Fibroblast of skin of back (primary cell): ENCODE results near the gene CGB1. TPM values are rescaled to one million over a fixed set of nuclear protein-coding genes. Genes with fewer than 3 reads are reported as not detected.
"Not testable (repeated sequence)": the region's sequence is repeated elsewhere in the genome, so short reads cannot be mapped to it uniquely, and the experiment has no call there.

ENCODE experiments used
- DNase-seq: peaks from one replicate; pipeline ENCODE4 v3.0.0-alpha.2; 2013
- polyA plus RNA-seq, 2 experiments: library from polyadenylated mRNA; unstranded; fragments of 120-200 nt; gene quantifications; one replicate each; pipeline ENCODE4 v1.2.1, GENCODE V29; 2013; ENCODE audit not compliant: insufficient read length in 2 of 2

CGB1 gene
- 0.22 TPM for polyA plus RNA-seq (2013, experiment 1 of 2; ENCODE audit: insufficient read length)
- not detected for polyA plus RNA-seq (2013, experiment 2 of 2; ENCODE audit: insufficient read length)

DNA sequence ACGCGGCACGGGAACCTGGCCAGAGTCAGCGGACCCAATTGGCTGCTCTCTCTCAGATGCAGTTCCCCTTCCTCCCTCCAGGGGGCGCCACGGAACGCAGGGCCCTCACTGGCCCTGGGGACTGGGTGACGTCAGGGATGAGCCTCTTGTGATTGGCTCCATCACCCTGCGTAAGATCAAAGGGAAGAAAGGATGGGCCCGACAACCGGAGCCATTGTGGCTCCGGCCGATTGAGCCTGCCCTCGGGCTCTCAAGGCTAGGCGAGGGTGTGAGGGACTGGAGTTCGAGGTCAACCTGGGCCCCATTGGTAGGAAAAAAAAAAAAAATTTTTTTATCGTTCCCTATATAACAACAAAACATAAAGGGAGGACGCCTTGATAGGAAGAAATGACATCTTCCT is at the start of gene CGB1:
Gene CGB1, minus strand, starts transcription at position 81 of the 400 bp plus-strand sequence. CDS start 184 bp downstream, outside the sequence.
- DNase-seq, result not testable (repeated sequence)

GRCh38 chr19:49086296-49086695 is 49.6 kb upstream of the CGB1 start:
- no peak for DNase-seq

GRCh38 chr19:49085868-49086232 is 49.2 kb upstream of the CGB1 start:
- no peak for DNase-seq

DNA sequence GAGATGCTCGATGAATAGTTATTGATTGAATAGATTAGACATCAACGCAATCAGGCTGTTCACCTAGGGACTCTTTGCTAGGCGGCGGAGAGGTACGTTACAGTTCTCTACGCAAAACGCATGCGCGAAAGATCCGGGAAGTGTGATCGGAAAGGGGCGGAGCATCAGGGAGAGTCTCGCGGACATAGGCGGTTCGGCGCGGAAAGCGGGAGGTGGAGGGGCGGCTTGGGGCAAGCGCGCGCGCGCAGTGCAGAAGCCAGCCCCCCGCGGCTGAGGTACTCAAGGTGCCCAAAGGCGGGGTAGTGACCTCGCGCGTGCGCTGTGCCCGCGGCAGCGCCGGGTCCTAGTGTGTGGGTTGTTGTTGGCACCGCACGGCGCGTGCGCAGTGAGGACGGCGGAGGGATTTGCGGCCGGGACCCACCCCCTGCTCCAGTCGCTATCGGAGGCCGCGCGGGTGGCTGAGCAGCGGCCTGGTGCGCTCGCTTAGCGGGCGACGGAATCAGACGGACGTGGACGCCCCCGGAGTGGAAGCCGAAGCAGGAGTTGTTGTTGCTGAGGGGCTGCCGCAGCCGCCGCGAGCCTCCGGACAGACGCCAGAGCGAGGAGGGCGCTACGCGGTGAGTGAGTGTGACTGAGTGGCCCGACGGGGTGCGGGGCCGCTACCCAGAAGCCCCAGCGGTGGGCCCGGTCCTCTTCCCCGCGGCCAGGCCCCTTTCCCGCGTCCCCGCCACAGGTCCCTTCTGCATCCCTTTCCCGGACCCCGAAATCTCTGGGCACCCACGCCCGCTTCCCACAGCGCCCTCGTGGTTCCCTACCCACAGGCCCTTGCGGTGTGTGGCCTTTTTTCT is 48.5 kb upstream of the CGB1 start, which contains the start of gene SNRNP70:
Gene SNRNP70, plus strand, starts transcription at position 432 of the 848 bp plus-strand sequence. CDS start 964 bp downstream, outside the sequence.
- DNase-seq, result peak; percentile 99

GRCh38 chr19:49084206-49085019 is 47.7 kb upstream of the CGB1 start:
- no peak for DNase-seq

GRCh38 chr19:49081273-49081672 is 44.6 kb upstream of the CGB1 start:
- DNase-seq, result no peak

DNA sequence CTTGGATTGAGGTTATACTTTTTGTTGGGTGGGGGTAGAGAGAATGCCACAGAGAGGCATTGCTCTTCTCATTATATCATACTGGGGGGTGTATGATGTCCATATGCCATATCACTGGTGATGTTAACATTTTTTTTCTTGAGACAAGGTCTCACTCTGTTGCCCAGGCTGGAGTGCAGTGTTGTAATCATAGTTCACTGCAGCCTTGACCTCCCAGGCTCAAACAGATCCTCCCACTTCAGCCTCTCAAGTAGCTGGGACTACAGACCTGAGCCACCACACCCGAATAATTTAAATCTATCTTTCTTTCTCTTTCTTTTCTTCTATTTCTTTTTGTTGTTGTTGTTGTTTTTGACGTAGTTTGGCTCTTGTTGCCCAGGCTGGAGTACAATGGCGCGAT is 43.7 kb upstream of the CGB1 start:
- no peak for DNase-seq

DNA sequence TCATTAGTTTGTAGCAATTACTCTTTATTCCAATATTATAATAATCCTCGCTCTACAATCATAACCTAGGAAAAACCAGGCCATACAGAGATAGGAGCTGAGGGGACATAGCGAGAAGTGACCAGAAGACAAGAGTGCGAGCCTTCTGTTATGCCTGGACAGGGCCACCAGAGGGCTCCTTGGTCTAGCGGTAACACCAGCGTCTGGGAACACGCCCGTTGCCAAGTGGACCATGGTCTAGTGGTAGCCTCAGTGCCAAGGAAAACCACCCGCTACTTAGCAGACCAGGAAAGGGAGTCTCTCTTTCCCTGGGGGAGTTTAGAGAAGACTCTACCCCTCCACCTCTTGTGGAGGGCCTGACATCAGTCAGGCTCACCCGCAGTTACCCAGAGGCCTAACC is 38.2 kb upstream of the CGB1 start:
- peak; percentile 55 for DNase-seq

GRCh38 chr19:49073514-49074378 is 37.1 kb upstream of the CGB1 start:
- peak; percentile 44 for DNase-seq

GRCh38 chr19:49071860-49072547 is 35.3 kb upstream of the CGB1 start:
- DNase-seq, result no peak

GRCh38 chr19:49070416-49070815 is 33.7 kb upstream of the CGB1 start:
- DNase-seq, result no peak

GRCh38 chr19:49069026-49069425 is 32.3 kb upstream of the CGB1 start:
- no peak for DNase-seq

DNA sequence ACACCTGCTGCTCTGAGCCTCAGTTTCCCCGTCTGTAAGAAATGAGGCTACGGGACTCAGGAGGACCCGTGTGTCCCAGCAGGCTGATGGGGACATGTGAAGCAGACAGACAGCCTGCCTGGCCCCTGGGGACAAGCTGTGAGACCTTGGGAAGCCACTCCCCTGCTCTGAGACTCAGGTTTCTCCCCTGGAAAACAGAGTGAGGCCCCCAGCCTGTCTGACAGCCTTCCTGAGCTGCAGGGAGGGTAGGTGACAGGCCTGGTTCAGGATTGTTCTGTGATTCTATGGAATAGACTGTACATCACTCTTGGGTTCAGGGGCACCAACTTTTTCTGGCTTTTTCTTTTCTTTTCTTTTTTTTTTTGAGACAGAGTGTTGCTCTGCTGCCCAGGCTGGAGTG is 30.9 kb upstream of the CGB1 start:
- no peak for DNase-seq

- DNase-seq, result no peak
Observed at GRCh38 chr19:49065905-49066512, 29.3 kb upstream of the CGB1 start.

DNA sequence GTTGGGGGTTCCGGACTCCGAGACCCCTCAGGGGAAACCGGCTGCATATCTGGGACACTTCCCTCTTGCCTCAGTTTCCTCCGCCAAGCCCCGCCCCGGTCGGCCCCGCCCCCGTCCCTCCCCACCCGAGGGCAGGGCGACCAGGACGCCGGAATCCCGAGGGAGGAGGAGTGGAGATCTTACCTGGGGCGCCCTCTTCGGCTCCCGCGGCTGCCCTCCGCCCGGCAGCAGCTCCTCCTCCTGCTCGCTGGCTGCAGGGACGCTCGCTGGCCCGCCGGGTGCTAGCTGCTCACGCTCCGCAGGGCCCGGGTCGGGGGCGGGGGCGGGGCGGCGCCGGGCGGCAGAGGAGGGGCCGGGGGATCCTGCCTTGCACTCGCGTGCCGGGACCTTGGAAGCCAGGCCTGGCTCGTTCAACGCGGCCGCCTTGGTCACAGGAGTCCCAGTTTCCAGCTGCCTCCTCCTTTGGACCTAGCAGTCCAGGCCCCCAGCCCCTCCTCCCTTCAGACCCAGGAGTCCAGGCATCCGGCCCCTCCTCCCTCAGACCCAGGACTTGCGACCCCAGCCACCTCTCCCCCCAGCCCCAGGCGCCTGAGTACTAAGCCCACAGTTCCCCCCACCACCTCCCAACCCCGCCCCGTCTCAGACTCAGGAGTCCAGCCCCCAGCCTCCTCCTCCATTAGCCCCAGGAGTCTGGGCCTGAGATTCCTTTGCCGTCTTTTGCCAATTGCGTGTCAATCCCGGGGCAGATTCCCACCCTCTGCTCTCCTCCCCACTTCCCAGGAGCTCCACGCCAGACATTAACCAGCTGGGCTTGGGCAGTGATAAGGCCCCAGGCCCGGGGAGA is 28.3 kb upstream of the CGB1 start, which contains the start of gene NTF4:
Gene NTF4, minus strand, starts transcription at position 51 of the 844 bp plus-strand sequence. CDS start 2,821 bp downstream, outside the sequence.
- no peak for DNase-seq

DNA sequence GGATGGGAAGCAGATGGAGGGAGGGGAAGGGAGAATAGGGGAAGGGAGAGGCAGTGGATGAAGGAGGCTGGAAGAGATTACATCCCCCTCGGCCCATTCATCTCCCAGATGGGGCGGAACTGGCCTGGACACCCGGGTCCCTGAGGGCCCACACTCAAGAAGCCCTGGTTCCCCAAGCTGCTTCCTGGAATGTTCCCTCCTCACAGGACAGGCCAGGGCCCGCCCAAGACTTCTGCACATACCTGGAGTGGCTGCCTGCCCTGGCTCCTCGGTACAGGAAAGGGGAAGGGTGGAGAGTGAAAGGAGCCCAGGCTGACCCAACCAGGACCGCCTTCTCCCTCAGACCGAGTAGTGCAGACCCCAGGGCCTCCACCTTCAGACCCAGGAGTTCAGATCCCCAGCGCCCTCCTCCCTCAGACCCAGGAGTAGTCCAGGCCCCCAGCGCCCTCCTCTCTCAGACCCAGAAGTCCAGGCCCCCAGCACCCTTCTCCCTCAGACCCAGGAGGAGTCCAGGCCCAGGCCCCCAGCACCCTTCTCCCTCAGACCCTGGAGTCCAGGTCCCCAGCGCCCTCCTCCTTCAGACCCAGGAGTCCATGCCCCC is 27.4 kb upstream of the CGB1 start:
- no peak for DNase-seq

GRCh38 chr19:49061445-49061844 is 24.8 kb upstream of the CGB1 start:
- no peak for DNase-seq

GRCh38 chr19:49061000-49061399 is 24.3 kb upstream of the CGB1 start:
- no peak for DNase-seq

DNA sequence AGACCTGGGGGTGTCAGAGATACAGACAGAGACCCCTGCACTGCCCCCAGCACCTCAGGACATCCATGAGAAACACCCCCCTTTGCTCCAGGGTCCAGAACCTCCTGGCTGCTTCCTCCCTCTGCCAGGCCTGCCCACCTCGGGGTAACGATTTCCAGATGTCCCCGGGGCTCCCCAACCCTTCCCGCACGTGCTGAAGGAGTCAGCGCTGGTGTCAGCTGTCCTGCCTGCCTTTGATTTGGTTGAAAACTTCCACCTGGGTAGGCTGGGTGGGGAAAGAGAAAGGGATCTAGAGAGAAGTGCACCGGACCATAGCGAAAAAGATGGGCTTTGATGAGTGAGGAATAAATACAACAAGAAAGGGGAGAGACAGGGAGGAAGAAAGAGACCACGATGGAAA is 22.4 kb upstream of the CGB1 start:
- DNase-seq, result no peak

DNA sequence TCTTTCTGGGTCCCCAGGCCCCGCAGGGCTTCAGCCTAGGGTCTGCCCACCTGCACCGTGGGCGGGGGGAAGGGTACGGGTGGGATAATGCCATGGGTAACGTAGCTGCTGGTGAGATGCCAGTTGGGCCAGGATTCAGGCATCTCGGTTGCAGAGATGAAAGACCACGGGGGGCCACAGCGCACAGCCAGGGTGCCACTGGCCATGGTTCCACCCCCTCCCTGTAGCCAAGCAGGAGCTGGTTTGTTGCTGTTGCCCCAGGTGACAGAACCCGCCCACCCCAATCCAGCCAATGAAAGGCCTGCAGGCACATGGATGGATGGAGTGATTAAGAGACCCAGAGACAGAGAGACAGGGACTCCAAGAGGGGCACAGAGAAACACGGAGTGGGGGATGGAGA is 21.9 kb upstream of the CGB1 start:
- DNase-seq, result peak; percentile 55
